ENCODE results near the gene NDUFC2.
"Not testable (repeated sequence)": the region's sequence is repeated elsewhere in the genome, so short reads cannot be mapped to it uniquely, and the experiment has no call there.

NDUFC2 gene

GRCh38 chr11:78080084-78080817 lies 589 bp upstream of the NDUFC2 start:
- DNase-seq (ENCODE audit: low read depth) = no peak

- DNase-seq (ENCODE audit: low read depth) = no peak
Observed at GRCh38 chr11:78078218-78079167, 1.2 kb downstream of the NDUFC2 start.

- DNase-seq (ENCODE audit: low read depth) = not testable (repeated sequence)
Observed at GRCh38 chr11:78077592-78077991, 2.1 kb downstream of the NDUFC2 start.

DNA sequence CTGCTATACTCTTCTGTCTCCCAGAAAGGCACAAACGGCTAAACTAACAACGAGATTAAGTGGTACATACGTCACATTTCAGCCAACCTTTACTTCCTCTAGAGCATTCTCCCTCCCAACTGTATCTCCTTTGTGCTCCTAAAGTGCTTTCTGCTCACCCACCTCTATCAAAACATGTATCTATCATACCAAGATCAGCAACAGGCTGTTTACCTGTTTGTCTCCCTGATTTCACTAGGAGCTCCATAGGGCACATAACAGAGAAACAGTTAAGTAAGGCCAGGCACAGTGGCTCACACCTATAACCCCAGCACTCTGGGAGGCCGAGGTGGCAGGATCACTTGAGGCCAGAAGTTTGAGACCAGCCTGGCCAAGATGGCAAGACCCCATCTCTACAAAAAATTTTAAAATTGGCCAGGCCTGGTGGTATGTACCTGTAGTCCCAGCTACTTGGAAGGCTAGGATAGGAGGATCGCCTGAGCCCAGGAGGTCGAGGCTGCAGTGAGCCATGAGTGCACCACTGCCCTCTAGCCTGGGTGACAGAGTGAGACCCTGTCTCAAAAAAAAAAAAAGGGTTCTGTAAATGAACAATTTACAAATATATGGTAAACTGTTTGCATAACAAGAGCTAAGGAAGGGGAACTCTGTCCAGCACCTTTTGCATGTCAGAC lies 2.8 kb downstream of the NDUFC2 start:
- DNase-seq (ENCODE audit: low read depth) = no peak

GRCh38 chr11:78074756-78075155 lies 4.9 kb downstream of the NDUFC2 start:
- no peak for DNase-seq (ENCODE audit: low read depth)

GRCh38 chr11:78072455-78072854 lies 7.2 kb downstream of the NDUFC2 start:
- no peak for DNase-seq (ENCODE audit: low read depth)

DNA sequence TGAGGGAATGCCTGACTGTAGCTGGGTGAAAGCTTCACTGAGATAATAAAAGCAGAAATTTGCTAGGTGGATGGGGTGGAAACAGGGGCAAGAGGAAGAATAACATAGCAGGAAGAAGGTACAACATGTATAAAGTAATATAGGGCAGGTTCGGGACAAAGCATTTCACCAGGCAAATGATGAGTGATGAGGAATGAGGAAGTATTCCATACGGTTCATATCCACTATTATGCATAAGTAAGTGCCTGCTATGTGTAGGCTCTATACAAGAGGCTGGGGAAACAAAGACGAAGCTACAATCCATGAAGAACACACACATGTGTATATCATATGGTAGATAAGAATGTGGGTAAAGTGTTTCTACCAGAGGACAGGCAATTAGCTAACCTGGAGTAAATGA lies 7.9 kb downstream of the NDUFC2 start:
- DNase-seq (ENCODE audit: low read depth) = no peak

GRCh38 chr11:78070621-78071020 lies 9.0 kb downstream of the NDUFC2 start:
- no peak for DNase-seq (ENCODE audit: low read depth)

GRCh38 chr11:78069465-78069864 lies 10.2 kb downstream of the NDUFC2 start:
- DNase-seq (ENCODE audit: low read depth) = no peak

GRCh38 chr11:78067704-78068103 lies 12.0 kb downstream of the NDUFC2 start:
- no peak for DNase-seq (ENCODE audit: low read depth)

DNA sequence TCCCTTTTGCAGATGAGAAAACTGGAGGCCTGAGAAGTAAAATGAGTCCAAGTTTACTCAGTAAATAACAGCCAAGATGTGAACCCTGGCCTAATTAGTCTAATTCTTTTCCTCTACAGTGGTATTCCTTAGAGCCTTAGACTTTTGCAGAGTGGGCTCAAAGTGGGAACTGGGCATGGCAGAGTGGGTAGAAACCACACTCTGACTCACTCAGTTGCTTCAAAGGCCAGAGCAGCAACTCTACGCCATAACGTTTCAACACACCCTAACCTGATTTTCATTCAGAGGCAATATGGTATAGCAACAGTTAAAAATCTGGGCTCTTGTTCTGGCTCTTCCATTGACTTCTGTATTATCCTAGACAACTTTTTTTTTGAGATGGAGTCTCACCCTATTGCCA lies 13.2 kb downstream of the NDUFC2 start:
- no peak for DNase-seq (ENCODE audit: low read depth)

- DNase-seq (ENCODE audit: low read depth) = no peak
Observed at GRCh38 chr11:78065203-78065602, 14.5 kb downstream of the NDUFC2 start.

- no peak for DNase-seq (ENCODE audit: low read depth)
Observed at GRCh38 chr11:78063440-78064181, 16.1 kb downstream of the NDUFC2 start, which contains the start of gene THRSP. THRSP (plus strand) TSS chr11:78063861; CDS start chr11:78063882, 21 bp downstream.

DNA sequence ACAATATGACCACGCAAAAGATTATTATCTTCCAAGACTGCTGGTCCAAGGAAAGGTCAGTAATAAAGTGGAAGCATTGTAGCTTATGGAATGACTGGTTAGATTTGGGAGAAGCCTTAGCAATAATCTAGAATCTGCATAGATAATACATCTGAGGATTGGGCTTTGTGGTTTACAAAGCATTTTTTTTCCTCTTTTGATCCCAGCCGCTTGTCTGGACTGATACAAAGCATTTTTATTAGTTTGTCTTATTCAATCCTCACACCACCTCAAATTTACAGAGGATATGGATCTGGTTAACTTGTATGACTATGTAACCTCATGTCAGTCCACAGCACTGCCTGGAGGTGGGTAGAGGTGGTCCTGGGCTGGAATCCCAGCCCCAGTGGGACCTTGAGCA lies 17.0 kb downstream of the NDUFC2 start:
- DNase-seq (ENCODE audit: low read depth) = no peak

GRCh38 chr11:78061921-78062311 lies 17.7 kb downstream of the NDUFC2 start:
- DNase-seq (ENCODE audit: low read depth) = no peak

- no peak for DNase-seq (ENCODE audit: low read depth)
Observed at GRCh38 chr11:78061088-78061920, 18.4 kb downstream of the NDUFC2 start.

- DNase-seq (ENCODE audit: low read depth) = no peak
Observed at GRCh38 chr11:78060533-78060932, 19.1 kb downstream of the NDUFC2 start.

GRCh38 chr11:78059749-78060328 lies 19.8 kb downstream of the NDUFC2 start:
- not testable (repeated sequence) for DNase-seq (ENCODE audit: low read depth)

DNA sequence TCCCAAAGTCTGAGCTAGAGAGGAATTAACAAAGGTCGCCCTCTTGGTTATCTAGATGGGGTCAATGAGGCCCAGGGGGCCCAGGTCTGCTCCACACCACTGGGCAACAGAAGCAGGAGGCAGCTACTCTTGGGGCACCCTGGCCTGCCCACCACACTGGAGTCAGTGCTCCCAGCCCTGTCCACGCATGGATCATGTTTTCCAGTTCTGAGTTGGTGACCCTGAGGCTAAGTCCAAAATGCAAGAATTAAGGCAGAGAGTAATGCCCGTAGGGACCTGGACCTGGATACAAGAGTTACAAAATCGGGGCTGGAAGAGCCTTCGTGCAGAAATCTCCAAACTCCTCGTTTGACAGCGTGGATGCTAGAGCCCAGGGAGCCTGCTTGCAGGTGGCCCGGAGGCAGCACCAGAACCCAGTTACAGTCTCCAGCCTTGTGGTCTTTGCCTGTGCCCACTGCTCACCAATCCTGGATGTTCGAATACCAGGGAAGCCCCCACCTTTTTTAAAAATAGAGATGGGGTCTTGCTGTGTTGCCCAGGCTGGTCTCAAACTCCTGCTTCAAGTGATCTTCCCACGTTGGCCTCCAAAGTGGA lies 22.1 kb downstream of the NDUFC2 start:
- DNase-seq (ENCODE audit: low read depth) = no peak

DNA sequence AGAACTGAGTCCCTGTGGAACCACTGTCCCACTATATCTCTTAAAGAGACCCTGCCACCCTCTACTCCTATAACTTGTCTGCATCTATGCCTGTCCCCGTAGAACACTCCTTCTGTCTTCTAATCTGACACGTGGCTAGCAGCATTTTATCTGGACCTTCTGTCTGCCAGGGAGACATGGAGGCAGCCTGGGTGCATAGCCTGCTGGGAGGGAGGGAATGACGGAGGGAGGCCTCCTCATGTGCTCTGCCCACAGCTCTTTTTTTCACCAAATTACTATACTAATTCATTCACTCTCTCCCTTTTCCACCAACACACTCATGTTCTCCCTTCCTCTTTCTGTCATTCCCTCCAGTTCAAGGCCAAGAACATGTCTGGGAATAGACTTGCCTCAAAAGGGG lies 23.6 kb downstream of the NDUFC2 start:
- no peak for DNase-seq (ENCODE audit: low read depth)
